Fibroblast of skin of left biceps (primary cell): Measurements from ENCODE around the gene MYRFL.

Source experiments
- DNase-seq, 2 experiments: peaks; one replicate each; pipeline ENCODE4 v3.0.0-alpha.2; 2013; ENCODE audit warnings: low read depth in 2 of 2

The MYRFL gene

DNA sequence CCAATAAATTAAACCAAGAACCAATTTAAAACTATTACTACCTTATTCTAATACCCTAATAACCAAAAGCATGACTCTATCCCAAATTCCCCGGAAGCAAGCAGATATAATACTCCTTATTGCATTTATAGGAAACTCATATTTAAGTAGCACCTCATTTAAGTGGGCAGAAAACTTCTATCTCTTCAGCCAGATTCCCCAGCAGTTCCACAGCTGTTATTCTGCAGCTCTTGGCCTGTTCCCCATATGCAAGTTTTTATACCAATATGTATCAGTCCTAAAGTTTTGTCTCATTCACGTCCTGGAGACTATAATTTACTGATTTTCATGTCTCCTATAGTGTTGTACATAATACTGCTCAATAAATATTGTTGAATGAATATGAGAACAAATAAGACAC is 106.5 kb downstream of the MYRFL start:
- no peak for DNase-seq

DNA sequence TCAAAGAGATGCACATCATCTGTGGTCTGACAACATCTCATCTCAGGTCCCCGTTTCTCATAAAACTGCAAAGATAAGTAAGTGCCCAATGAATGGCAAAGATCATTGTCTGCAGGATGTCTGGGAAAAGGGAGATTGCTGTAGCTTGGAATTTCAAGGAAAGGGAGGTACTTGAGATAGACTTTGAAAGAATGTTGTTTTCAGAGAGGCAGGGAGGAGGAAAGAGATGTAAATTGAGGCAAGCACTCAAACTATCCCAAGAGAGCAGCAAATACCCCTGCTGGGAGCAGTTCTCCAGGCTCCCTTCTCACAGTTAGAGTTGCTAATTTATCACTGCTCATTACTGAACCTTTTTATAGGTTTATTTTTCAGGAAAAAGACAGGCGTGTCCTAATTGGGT is 107.1 kb downstream of the MYRFL start:
- no peak for DNase-seq

DNA sequence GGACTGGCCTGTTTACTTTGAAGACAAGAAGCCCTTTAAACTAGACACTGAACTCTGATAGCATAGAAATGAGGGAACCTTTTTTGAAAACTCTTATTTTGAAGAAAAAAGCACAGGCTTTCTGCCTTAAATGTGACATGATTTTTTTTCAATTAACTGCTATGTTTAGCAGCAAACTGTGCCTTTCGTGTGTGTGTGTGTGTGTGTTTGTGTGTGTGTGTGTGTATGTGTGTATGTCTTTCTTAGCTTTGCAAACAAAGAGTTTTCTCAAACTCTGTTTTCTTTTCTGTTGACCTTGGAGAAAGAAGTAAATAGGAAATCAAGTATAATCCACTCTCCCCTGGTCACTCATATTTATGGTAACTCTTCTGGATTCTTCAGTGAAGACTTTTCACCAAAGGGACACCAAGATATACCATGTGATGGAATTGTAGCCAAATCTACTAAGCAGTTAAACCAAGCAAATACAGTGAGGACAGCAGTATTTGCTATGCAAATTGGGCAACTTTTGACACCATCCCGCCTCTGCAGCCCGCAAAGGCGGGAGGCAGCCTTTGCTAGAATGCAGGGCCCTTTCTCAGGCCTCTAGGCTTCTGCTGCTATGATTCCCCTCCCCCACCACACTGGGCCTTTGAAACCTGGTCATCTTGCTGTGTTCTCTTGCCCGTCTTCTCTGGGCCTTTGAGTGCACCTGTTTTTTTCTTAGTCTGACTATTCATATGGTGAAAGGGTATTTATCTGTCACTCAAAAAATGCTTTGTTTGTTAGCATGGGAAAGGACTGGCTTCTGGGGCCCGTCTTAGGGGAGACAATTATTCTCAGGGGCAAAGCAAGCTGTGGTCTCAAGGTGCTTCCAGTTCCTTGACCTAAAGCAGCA is 107.9 kb downstream of the MYRFL start:
- no peak for DNase-seq

DNA sequence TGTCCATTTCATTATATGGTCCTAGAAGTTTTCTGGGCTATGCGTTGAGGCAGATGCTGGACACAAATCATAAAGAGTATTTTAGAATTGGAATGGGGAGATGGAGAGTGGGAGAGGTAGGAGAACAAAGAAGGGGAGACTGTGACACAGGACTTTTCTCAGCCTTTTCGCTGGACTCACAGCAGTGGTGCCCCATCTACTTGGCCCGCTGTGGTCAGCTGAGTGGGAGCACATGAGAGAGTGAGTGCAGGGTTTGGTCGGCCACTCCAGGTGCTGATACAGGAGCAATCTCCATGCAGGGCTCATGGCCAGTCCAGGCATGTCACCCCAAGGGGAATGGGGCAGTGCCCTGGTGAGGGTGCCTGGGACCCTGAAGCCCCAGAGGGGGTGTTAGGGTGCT is 109.0 kb downstream of the MYRFL start:
- no peak for DNase-seq

DNA sequence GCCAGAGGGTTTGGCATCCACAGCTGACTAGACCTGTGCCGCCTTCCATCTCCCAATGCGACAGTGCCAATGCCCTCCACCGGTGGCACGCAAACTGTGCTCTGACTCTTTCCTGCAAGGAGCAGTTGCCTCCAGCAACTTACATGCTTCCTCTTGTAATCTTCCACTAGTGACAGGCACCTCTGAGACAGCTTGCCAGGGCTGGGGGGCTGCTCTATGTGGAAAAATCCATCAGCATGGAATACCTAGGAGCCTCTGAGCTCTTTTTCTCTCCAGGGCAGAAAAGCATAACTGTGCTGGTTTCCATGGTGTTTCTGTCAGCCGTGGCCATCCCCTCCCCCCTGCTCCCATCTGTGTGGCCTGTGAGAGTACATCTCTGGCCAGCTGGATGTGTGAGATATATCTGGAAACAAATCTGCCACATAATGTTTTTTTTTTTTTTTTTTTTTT is 110.6 kb downstream of the MYRFL start:
- no peak for DNase-seq

DNA sequence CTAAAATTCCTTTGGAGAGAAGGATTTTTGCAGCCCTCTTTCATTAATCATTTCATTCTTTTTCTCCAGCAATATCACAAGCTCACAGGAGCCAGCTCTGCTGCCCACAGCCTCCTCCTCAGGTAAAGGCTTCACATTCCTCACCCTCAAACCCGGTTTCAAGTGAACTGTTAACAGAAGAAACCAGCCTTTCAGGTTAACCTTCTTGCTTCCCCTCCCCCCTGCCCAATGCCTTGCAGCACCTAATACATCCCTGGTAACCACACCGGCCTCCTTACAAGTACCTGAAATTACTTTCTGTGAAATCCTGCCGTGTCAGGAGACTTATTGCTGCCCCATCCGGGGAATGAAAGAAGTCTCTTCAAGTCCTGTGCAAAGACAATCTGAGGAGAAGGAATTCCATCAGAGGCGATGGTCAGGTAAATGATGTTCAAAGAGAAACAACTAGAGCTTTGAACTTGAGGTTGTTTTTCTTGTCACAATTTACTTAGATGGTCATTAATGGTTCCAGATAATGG is 111.2 kb downstream of the MYRFL start:
- no peak for DNase-seq

DNA sequence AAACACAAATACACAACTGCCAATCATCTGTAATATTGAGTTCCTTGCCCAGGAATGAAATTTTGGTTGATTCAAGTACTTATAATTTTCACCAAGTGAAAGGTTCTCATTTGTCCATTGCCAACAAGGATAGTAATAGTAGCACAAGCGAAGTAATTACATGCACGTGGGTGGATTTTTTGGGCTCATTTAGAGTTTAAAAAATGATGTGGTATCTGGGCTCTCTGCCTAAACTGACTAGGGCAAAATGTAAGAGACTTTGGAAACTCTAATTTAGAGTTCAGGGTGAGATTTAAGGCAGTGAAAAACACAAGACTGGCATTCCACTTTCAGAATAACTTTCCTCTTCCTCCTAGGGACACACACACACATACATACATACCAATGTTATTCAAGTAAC is 111.7 kb downstream of the MYRFL start:
- no peak for DNase-seq

DNA sequence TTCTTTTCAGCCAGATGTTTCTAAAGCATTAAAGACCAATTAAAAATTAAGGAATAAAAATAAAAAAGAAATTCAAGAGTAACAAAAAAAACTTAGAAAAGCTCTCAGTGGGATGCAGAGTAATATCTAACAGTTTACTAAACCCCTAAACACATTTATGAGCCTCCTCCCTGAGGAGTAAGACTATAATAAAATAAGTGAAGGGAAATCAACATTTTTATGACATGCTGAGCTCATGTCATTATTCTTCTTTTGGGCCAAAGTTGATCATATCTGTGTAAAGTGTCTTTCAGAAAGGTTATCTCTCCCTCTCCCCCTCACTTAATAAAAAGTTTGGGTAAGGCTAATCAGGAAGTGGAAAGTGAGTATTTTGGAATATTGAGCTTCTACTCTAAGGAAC is 122.1 kb downstream of the MYRFL start:
- no peak for DNase-seq

DNA sequence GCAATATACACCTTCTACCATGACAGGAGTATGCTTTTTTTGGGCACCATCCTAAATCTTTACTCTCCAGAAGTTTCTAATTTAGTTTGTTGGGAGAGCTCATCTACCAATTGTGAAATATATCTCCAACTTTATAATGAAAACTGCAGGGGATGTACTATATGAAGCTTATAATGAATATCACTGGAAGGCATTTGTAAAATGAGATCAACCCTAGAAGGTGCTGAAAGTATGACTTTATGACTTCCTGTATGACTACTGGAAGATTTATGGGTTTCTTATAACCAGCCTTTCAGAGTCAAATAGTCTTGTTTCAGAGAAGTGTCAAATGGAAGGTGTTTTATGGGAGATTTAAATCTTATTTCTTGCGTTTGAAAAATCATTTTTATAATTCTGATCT is 122.9 kb downstream of the MYRFL start:
- DNase-seq, result peak; percentile 76 to 79

DNA sequence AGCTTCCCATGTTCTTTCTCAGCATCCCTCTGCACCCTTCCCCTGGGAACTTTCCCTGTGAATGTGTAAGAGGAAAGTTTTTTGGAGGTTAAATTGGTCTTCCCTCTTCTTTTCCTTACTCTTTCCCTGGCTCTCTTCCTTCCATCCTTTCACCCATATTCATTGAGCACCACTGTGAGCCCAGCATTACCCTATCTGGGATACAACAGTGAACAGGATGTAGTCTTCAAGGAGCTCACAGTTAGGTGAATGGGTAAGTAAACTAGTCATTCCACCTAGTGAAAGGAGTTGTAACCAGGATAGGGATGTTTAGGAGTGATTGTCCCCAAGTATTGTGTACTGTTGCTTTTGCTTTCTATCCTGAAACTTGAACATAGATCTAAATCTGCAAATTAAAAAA is 123.8 kb downstream of the MYRFL start:
- DNase-seq, result no peak

DNA sequence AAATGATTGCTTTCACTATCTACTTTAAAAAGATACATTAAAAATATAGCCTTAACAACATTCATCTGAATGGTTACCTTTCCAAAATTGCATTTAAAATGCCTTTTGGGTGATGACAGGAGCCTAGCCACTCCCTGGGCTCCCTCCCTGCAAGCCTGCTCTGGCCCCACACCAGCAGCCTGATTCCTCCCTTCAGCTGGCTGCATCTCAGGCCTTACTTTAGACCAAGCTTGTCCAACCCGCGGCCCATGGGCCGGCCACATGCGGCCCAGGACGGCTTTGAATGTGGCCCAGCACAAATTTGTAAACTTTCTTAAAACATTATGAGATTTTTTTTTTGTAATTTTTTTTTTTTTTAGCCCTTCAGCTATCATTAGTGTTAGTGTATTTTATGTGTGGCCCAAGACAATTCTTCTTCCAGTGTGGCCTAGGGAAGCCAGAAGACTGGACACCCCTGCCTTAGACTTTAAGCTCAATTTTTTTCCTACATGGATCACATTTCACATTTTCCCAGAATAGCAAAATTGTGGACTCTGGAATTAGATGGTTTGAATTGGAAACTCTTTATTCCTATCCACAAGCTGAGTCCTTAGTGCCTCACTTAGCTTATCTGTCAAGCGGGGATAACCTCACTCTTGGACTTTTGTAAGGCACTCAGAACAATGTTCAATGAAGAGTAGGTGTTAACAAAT is 124.4 kb downstream of the MYRFL start:
- DNase-seq, result no peak

DNA sequence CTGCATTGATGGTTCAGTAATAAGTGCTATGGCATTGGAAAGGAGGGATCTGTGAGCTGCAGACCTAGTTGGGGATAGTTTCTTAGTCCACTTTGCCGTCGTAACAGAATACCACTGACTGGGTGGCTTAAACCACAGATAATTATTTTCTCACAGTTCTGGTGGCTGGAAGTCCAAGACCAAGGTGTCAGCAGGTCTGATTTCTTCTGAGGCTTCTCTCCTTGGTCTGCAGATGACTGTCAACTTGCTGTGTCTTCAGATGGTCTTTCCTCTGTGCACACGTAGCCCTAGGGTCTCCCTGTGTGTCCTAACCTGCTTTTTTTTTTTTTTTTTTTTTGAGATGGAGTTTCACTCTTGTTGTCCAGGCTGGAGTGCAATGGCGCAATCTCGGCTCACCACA is 126.1 kb downstream of the MYRFL start:
- no peak for DNase-seq

DNA sequence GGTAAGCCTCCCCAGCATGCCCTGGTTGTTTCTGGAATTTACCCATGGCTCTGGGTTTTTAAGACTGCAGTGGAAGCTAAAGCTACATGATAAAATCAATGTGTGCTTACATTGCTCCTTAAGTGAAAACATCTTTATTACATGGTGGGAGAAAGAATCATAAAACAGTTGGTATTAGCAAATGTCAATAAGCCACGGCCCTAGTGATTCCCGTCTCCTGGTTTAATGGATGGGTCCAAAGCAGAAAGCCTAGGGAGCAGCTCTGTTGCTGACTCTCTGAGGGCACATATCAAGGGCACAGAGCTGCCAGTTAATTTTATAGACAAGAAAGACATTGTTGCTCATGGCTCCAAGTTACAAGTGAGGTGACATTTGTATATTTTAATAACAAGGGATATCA is 127.9 kb downstream of the MYRFL start:
- no peak for DNase-seq

DNA sequence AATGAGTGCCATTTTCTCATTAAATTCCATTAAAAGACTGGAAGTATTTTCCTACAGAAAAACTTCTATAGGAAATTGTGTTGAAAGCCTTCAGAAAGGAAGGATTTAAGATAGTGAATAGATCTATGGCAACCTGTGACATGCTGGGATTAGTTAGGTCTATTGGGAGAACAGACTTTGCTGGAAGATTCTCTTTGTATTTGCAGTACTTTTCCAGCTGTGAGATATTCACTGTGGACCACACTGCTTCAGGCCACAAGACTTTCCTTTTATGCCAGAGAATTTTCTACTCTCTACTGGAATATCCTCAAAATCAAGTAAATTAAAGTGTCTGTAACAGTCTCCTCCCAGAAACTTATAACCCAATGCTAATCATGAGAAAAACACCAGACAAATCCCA is 136.2 kb downstream of the MYRFL start:
- no peak for DNase-seq

DNA sequence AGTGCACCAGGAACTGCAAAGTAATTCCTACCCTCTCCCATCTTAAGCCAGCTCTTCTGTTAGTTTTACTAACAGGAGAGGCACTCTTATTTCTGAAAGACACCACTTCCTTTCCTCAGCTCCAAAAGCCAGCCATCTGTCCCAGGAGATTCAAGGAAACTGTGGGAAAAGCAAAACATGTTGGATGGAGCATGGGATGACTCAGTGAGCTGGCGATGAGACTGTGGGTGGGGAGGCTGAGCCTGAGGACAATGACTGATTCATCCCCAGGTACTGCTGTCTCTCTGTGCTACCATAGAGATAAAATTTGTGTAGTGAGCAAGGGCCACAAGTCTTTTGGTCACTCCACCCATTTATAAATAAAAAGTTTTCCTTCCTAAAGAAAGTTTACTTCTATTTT is 141.4 kb downstream of the MYRFL start:
- DNase-seq, result peak in 1 of 2 experiments; percentile 45

DNA sequence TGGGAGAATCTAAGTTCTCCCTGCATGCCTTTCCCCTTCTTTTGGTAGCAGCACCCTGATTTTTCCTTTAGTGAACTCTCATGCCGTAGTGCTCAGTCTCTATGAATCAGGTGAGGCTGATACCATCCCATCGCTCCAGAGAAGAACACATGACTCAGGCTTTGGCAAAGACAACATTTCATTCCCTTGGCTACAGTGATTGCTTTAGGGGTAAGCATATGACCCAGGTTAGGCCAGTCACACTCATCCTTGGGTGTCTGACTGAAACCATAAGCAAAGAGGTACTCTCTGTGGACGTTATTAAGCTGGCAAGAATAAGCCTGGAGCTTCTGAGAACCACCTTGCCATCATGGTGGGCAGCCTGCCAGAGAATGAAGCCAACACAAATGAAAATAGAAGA is 141.8 kb downstream of the MYRFL start:
- no peak for DNase-seq

DNA sequence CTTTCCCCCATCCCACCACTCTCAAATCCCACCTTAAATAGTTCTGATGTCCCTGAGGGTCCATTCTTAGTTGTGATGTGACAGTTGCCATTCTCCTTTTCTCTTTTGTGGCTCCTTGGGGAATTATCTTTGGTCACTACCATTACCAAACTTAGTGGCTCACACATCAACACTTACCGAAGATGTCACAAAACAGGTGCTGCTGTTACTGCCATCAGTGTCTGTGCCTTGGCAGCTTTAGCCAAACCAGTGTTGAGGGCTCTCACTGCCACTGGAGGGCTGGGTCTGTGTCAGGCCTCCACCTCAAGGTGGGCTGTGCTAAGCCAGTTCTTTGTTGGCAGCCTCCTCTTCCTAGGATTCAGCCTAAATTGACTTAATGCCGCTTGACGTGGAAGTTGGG is 144.0 kb downstream of the MYRFL start:
- DNase-seq, result no peak

DNA sequence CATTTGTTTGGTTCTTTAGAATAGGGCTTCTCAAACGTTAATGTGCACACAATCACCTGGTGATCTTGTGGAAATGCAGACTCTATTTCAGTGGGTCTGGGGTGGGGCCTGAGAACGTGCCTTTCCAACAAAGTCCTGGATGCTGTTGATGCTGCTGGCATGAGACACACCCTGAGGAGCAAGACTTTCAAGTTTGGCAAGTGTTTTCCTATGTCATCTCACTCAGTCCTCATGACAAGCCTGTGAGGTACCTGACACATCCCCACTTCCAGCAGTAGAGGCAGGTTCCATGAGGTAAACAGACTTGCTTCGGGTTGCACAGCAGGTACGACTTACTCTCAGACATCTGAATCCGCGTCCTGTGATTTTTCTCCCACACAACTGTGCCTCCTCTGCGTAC is 147.1 kb downstream of the MYRFL start:
- DNase-seq, result no peak

DNA sequence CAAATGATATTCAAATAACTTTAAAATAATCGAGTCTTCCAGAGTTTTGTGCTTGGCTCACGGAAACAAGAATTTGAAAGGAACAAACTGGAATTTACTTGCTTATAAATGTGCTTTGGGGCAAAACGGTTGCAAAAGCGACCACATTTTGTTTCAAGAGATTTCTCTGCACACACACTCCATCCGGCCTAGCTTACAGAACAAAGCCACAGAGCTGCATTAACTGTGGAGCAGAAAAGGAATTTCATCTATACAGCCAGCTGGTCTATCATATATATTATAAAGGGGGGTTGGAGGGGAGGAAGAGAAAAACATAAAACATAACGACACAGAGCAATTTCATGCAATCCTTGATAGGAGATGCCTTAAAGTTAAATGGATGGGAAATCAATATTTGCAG is 153.0 kb downstream of the MYRFL start:
- DNase-seq, result no peak

DNA sequence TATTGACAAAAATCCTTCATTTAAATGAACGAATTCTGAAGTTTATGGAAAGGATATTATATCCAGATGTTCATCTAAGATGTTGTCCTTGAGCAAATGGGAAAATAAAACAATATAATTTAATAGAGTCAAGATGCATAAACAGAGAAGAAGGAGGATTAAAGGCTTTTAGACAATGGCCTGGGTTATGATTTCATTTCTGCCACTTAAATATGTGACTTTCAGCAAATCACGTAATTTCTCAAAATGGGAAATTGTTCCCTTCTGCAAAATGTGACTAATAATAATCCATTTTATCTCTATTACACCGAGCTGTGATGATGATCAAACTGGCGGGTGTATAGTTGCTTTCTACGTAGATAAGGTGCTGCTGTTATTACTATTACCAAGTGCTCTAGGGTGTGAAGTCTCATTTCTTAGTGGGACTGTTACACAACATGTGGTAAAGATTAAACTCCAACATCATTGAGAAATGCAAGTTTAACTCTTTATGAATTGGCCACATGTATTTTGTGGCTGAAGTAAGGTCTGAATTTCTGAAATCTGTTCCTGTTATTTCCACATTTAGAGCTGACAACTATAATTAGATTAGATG is 157.0 kb downstream of the MYRFL start:
- DNase-seq, result peak in 1 of 2 experiments; percentile 42

DNA sequence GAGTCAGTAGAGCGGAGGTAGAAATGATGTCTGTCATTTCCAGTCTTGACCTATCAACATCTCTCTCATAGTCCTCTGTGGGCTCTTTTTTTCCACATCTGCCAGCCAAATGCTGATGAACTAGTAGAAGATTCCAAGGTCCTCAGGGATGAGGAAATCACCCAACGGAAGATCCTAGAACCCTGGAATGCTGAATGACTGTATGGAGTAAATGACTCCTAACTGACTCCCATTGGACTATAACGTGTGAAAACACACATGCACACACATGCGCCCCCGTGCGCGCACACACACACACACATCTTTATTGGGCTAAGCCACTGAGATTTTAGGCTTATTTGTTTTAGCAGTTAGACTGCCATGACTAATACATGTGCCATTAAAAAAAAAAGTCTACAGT is 159.2 kb downstream of the MYRFL start:
- DNase-seq, result no peak

DNA sequence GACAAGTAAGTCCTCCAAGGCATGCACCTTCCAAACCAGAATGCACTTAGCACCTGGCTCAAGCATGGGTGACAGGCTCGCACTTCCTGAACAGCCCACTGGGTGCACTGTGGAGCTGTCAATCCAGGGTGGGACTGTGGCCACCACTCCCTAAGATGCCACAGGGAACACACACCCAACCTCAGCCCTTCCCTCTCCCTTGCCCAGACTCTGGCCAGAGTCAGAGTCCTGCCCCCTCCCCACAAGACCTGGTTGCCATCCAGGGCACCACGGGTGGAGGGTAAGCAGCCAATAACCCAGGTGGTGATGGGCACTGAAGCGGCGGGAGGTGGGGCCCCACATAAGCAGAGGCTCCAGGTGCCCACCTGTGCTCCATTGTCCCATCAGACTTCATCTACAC is 160.6 kb downstream of the MYRFL start:
- DNase-seq, result no peak

DNA sequence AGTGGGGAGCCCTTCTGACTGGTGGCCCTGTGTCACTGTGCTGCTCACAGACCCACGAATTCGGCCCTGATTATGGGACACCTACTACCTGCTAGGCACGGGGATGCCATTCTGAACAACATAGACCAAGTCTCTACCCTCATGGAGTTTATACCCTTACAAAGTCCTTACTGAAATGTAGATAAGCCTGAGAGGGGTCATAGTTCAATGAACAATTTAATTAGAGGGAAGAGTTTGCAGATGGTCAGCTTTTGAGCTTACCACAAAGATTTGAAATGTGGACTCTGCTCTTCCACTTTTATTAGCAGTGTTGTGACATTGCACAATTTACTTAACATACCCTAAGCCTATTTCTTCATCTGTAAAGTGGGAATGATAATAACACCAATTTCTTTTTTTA is 161.1 kb downstream of the MYRFL start:
- no peak for DNase-seq
